ENCODE results near the gene TBX4.

The TBX4 gene

DNA sequence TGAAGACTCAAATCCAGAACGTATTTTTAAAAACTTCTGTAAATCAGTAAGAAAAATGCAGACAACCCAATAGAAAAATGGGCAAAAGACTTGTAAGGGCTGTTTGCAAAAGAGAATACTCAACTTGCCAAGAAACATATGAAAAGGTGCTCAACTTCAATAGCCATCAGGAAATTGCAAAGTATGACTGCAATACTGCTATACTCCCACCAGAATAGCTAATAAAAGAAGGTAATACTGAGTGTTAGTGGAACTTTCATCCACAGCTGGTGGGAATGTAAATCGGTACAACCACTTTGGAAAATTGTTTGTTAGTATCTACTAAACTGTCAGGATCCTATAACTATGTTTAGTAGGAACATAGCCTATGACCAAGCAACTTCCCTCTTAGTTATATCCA, 48.1 kb downstream of the TBX4 start:
- TF ChIP-seq TAF1 (IDR thresholded peaks at IDR 0.05; ENCODE audit: low read depth) (no peak), EGR1 (IDR thresholded peaks at IDR 0.05) (no peak), TCF12 (IDR thresholded peaks at IDR 0.05; ENCODE audit: low read depth) (no peak), FOXM1 (IDR thresholded peaks at IDR 0.05; ENCODE audit: borderline replicate concordance, low read depth) (no peak), TEAD4 (IDR thresholded peaks at IDR 0.05) (no peak), USF1 (IDR thresholded peaks at IDR 0.05) (no peak), NFIC (IDR thresholded peaks at IDR 0.05) (no peak), CEBPB (IDR thresholded peaks at IDR 0.05) (no peak), YY1 (IDR thresholded peaks at IDR 0.05; ENCODE audit: low read depth) (no peak), RAD21 (IDR thresholded peaks at IDR 0.05; ENCODE audit: low read depth) (no peak), EP300 (IDR thresholded peaks at IDR 0.05; ENCODE audit: borderline replicate concordance) (no peak), CREB1 (IDR thresholded peaks at IDR 0.05; ENCODE audit: low read depth) (no peak), ZBTB7A (IDR thresholded peaks at IDR 0.05; ENCODE audit: low read depth) (no peak)
- TF ChIP-seq, protein P1, sequence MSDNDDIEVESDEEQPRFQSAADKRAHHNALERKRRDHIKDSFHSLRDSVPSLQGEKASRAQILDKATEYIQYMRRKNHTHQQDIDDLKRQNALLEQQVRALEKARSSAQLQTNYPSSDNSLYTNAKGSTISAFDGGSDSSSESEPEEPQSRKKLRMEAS (IDR thresholded peaks at IDR 0.05) = no peak
- TF ChIP-seq, protein P2, sequence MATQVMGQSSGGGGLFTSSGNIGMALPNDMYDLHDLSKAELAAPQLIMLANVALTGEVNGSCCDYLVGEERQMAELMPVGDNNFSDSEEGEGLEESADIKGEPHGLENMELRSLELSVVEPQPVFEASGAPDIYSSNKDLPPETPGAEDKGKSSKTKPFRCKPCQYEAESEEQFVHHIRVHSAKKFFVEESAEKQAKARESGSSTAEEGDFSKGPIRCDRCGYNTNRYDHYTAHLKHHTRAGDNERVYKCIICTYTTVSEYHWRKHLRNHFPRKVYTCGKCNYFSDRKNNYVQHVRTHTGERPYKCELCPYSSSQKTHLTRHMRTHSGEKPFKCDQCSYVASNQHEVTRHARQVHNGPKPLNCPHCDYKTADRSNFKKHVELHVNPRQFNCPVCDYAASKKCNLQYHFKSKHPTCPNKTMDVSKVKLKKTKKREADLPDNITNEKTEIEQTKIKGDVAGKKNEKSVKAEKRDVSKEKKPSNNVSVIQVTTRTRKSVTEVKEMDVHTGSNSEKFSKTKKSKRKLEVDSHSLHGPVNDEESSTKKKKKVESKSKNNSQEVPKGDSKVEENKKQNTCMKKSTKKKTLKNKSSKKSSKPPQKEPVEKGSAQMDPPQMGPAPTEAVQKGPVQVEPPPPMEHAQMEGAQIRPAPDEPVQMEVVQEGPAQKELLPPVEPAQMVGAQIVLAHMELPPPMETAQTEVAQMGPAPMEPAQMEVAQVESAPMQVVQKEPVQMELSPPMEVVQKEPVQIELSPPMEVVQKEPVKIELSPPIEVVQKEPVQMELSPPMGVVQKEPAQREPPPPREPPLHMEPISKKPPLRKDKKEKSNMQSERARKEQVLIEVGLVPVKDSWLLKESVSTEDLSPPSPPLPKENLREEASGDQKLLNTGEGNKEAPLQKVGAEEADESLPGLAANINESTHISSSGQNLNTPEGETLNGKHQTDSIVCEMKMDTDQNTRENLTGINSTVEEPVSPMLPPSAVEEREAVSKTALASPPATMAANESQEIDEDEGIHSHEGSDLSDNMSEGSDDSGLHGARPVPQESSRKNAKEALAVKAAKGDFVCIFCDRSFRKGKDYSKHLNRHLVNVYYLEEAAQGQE (IDR thresholded peaks at IDR 0.05; ENCODE audit: low read depth) = no peak

DNA sequence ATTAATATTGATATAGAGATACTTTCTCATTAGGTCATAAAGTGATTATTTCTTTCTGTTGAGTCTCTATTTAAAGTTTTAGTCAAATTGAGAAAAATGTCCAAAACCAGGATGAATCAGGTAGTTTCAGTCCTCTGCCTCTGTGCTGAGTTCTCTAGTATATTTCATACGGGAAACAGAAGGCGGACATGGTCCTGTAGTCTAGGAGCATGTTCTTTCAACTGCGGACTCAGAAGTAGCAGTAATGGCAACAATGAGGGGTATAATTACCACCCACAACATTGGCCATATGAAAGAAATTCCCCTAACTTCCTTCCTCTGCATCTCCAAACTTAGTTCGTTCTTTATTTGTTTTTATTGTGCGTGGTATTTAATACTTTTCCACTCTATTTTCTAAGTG, 50.1 kb downstream of the TBX4 start:
- no peak for TF ChIP-seq FOXM1 (IDR thresholded peaks at IDR 0.05; ENCODE audit: borderline replicate concordance, low read depth)
- no peak for TF ChIP-seq TCF12 (IDR thresholded peaks at IDR 0.05; ENCODE audit: low read depth)
- no peak for TF ChIP-seq EP300 (IDR thresholded peaks at IDR 0.05; ENCODE audit: borderline replicate concordance)
- no peak for TF ChIP-seq RAD21 (IDR thresholded peaks at IDR 0.05; ENCODE audit: low read depth)
- TF ChIP-seq NFIC (IDR thresholded peaks at IDR 0.05) = no peak
- no peak for TF ChIP-seq USF1 (IDR thresholded peaks at IDR 0.05)
- no peak for TF ChIP-seq ZBTB7A (IDR thresholded peaks at IDR 0.05; ENCODE audit: low read depth)
- TF ChIP-seq, protein P1 (IDR thresholded peaks at IDR 0.05) = no peak
- no peak for TF ChIP-seq TAF1 (IDR thresholded peaks at IDR 0.05; ENCODE audit: low read depth)

GRCh38 chr17:61503961-61504360, 51.7 kb downstream of the TBX4 start:
- TF ChIP-seq YY1 (IDR thresholded peaks at IDR 0.05; ENCODE audit: low read depth) (no peak), TEAD4 (IDR thresholded peaks at IDR 0.05) (no peak), TCF12 (IDR thresholded peaks at IDR 0.05; ENCODE audit: low read depth) (no peak), ZBTB7A (IDR thresholded peaks at IDR 0.05; ENCODE audit: low read depth) (no peak), TAF1 (IDR thresholded peaks at IDR 0.05; ENCODE audit: low read depth) (no peak), CREB1 (IDR thresholded peaks at IDR 0.05; ENCODE audit: low read depth) (no peak), CEBPB (IDR thresholded peaks at IDR 0.05) (no peak), FOXM1 (IDR thresholded peaks at IDR 0.05; ENCODE audit: borderline replicate concordance, low read depth) (no peak), NFIC (IDR thresholded peaks at IDR 0.05) (no peak), EGR1 (IDR thresholded peaks at IDR 0.05) (no peak)
- TF ChIP-seq, protein P2 (IDR thresholded peaks at IDR 0.05; ENCODE audit: low read depth) = no peak
- TF ChIP-seq, protein P1 (IDR thresholded peaks at IDR 0.05) = no peak

- TF ChIP-seq RAD21 (IDR thresholded peaks at IDR 0.05; ENCODE audit: low read depth) (no peak), FOXM1 (IDR thresholded peaks at IDR 0.05; ENCODE audit: borderline replicate concordance, low read depth) (no peak), CEBPB (IDR thresholded peaks at IDR 0.05) (no peak), ZBTB7A (IDR thresholded peaks at IDR 0.05; ENCODE audit: low read depth) (no peak), TEAD4 (IDR thresholded peaks at IDR 0.05) (0 out of 2 replicates have a peak, but pooled peaks have one; percentile 23), NFIC (IDR thresholded peaks at IDR 0.05) (peak; percentile 47; the same call in 1 of the 2 replicates)
- TF ChIP-seq, protein P2 (IDR thresholded peaks at IDR 0.05; ENCODE audit: low read depth) = no peak
- TF ChIP-seq, protein P1 (IDR thresholded peaks at IDR 0.05) = no peak
Measured at GRCh38 chr17:61504697-61505096, 52.5 kb downstream of the TBX4 start.

Data from Ishikawa (cell line).